ENCODE results near the gene SCEL.
"Not testable (repeated sequence)": the region's sequence is repeated elsewhere in the genome, so short reads cannot be mapped to it uniquely, and the experiment has no call there.

Gene SCEL

GRCh38 chr13:77660841-77661250, 125.3 kb downstream of the SCEL start:
- TF ChIP-seq CTCF (IDR thresholded peaks at IDR 0.05; ENCODE audit: extremely low read depth, missing control alignments): no peak
- no peak for DNase-seq (ENCODE audit: low spot score)

- DNase-seq (ENCODE audit: low spot score): not testable (repeated sequence)
These were observed 126.8 kb downstream of the SCEL start for GRCh38 chr13:77662301-77662700.

GRCh38 chr13:77662831-77663230, 127.3 kb downstream of the SCEL start:
- not testable (repeated sequence) for DNase-seq (ENCODE audit: low spot score)

- DNase-seq (ENCODE audit: low spot score): no peak
- TF ChIP-seq CTCF (IDR thresholded peaks at IDR 0.05; ENCODE audit: extremely low read depth, missing control alignments): no peak
These were observed 139.3 kb downstream of the SCEL start for GRCh38 chr13:77674852-77675251.

GRCh38 chr13:77678691-77679235, 143.3 kb downstream of the SCEL start:
- no peak for DNase-seq (ENCODE audit: low spot score)
- no peak for TF ChIP-seq CTCF (IDR thresholded peaks at IDR 0.05; ENCODE audit: extremely low read depth, missing control alignments)

- TF ChIP-seq CTCF (IDR thresholded peaks at IDR 0.05; ENCODE audit: extremely low read depth, missing control alignments): no peak
- no peak for DNase-seq (ENCODE audit: low spot score)
These were observed 152.3 kb downstream of the SCEL start for GRCh38 chr13:77687799-77688198.

GRCh38 chr13:77691871-77692270, 156.4 kb downstream of the SCEL start:
- no peak for TF ChIP-seq CTCF (IDR thresholded peaks at IDR 0.05; ENCODE audit: extremely low read depth, missing control alignments)

GRCh38 chr13:77692746-77693448, 157.4 kb downstream of the SCEL start:
- TF ChIP-seq CTCF (IDR thresholded peaks at IDR 0.05; ENCODE audit: extremely low read depth, missing control alignments): no peak
- no peak for DNase-seq (ENCODE audit: low spot score)

More at GRCh38 chr13:77691871-77692270, 156.4 kb downstream of the SCEL start:
- no peak for DNase-seq (ENCODE audit: low spot score)

Measured in GM20000 (cell line).